ENCODE measurements around the gene DGKB.

DGKB gene

GRCh38 chr7:14432924-14433323 lies 469.6 kb downstream of the DGKB start:
- DNase-seq: no peak

DNA sequence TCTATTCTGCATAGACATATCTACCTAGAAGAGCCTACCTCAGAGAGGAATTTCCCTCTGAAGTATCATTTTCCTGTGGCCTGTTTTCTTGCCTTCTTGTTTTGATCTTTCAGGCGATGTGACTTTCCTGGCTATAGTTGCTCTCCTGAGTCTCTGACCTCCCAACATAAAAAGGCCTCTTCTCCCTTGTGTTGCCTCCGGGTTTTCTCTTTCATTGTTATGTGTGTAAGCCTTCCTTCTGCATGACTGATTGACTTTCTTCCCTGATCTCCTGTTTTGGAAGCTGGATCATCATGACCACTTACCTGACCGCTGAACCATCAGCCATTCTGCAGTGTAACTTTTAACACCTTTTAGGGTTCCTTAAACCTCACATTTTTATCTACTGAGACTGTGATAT lies 471.6 kb downstream of the DGKB start:
- DNase-seq: no peak

DNA sequence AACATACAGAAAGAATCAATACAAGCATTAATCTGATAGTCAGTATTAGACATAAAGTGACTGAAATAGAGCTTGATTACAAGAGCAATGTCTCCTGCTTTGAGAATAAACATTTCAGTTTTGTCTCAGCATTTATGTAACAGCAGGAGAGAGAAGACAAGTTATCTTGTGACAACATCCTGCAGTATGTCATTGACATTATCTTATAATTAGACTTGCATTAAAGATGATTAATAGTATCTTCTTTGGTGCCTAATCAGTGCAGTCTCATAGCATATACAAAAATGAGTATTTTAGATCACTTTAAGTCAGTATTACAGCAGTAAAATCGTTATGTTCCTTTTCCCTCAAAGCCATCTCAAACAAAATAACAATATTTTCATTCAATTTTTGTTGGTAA lies 477.0 kb downstream of the DGKB start:
- DNase-seq: no peak

GRCh38 chr7:14424675-14425074 lies 477.9 kb downstream of the DGKB start:
- DNase-seq: no peak

- no peak for DNase-seq
Measured at GRCh38 chr7:14420768-14421167, 481.8 kb downstream of the DGKB start.

GRCh38 chr7:14419531-14419930 lies 483.0 kb downstream of the DGKB start:
- no peak for DNase-seq

DNA sequence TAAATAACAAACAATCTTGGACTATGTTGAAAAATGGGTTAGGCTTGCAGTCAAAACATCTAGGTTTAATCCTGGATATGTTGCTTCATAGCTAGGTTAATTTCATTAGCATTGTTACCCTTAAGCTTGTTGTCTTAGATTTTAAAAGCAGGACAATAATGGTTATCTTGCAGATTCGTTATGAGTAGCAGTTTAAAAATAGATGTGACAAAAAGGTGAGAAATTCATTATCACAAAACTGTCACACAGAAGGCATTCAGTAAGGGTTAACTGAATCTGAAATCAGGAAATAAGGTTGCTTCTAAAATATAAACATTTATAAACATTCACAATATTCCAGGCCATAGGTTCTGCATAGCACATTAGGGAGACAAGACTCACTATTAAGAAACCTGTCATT lies 483.9 kb downstream of the DGKB start:
- no peak for DNase-seq

GRCh38 chr7:14414274-14414986 lies 488.1 kb downstream of the DGKB start:
- DNase-seq: no peak

DNA sequence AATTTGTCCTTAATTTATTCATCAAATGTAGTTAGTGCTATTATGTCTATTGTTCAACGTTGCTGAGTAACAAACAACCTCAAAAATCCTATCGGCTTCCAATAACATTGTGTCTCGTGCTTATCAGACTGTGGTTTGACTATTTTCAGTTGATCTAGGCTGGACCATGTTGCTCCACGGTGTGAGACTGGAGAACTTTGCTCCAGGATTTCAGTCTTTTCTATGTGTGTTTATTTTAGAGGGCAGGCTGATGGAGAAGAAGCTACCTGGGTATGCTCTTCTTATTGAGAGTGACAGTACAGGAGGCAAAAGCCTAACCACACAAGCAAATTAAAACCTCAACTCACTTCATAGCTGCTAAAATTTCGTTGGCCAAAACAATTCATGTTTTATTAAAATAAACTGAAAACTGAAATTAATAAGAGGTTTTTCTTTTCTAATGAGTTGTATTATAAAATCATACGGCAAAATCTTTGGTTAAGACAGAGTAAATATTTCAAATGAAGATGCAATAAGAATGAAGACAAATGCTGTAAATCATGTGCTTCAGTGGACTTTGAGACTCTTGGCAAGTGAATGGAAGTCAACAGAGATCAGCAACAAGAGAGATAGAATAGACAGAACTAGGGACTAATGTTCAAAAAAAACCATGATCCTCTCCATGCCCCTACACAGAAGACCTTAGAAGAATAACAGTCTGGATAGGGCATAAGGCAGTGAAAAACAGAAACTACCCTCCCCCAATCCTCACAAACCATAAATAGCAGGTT lies 495.1 kb downstream of the DGKB start:
- no peak for DNase-seq

DNA sequence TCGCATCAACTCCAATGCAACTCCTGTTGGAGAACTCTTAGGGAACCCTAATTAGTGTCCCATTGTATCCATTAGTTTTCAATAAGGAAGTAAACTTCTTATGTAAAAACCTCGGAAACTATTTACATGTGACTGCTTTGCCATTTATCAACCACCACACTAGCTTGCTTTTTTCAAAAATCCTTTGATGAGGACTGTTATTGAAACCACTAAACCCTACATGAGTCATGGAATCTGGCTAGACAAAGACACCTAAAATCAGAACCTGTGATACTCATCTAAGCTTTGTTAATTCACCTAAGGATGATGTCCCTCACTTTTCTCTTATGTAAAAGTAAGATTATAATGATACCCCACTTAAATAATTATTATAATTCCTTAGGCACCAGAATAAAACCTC lies 499.0 kb downstream of the DGKB start:
- no peak for DNase-seq

DNA sequence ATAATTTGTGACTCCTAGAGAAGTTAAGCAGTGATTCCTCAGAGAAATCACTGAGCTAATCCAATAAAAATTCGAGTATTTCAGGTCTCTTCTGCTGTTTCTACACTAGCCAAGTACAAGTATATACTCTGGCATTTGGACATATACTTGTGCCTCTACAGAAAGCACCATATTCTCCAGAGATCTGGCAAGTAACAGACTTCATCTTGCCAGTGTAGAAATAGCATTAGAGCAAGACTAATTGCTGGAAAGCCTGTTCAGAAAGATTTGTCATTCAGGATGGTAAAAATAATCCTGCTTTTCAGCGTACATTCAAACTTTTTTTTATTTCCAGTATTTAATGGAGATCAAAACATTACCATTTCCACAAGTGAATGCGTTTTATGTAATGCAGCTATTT lies 502.3 kb downstream of the DGKB start:
- DNase-seq: no peak

GRCh38 chr7:14398526-14398925 lies 504.0 kb downstream of the DGKB start:
- DNase-seq: no peak

GRCh38 chr7:14395860-14396259 lies 506.7 kb downstream of the DGKB start:
- no peak for DNase-seq

- DNase-seq: no peak
Measured at GRCh38 chr7:14394786-14395185, 507.8 kb downstream of the DGKB start.

DNA sequence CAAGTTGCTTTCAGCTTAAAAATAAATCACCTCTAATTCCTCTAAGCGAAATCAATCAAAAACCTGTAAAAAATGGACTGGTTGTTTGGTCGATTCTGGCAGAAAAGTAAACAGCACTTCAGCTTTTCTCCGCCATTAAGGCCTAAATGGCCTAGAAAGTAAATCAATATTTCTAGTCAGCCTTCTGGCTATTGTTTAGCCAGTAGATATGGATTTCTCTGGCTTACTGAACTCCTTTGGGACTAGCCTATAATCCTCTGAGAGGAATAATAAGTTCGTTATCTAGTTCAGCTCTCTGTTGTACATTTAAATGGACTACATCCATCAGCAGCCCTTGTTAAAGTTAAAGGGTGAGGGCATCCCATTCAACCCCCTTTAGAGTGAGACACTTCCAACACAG lies 513.0 kb downstream of the DGKB start:
- DNase-seq: no peak

DNA sequence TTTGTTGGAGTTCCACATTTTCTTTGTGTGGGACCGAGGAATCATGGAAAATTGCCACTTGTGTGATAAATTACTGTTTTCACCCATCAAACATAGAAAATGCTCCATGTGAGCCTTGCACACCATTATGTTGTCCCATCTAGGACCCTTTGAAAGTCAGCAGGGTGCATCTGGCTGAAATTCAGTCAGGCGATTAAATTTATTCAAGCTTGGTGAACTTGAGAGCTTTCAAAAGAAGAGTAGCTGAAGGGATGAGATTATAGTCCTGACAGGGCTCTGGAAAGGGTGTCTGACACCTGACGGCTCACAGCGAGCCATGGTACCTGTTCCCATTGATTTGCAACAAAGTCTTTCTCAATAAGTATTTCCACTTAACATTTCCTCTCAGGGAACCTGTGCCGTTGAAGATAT lies 513.4 kb downstream of the DGKB start:
- no peak for DNase-seq

DNA sequence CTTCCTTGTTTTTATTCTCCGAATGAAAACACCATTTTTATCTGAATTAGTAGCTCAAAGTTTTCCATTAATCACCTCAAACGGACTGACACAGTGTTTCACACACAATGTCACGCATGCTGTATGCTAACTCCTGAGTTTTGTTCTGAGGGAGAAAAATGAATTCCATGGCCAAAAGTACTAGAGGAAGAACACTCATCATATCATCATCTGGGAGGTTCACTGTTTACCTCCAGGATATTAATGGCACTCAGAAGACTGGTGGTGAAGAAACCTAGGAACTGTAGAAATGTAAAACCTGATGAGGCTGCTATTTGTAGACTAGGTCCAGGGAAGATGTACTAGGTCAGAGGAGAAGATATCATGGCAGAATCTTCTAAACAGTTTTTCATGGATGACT lies 517.5 kb downstream of the DGKB start:
- no peak for DNase-seq

DNA sequence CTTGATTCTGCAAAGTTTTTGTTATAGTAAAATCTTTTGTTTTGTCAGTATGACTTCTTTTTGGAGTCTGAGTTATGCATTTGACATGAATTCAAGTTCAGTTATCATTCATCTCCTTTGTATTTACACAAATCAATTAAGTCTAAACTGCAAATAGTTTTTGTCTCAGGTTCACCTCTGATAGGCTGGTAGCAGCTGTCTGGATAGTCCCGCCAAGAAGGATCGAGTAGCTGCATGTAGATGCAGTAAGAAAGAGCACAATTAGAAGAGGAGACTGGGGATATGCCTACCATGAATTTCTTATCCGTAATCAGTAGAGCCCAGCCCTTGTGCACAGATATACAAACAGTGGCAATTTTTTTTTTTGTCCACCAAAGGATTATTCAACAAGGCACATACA lies 520.6 kb downstream of the DGKB start:
- DNase-seq: no peak

DNA sequence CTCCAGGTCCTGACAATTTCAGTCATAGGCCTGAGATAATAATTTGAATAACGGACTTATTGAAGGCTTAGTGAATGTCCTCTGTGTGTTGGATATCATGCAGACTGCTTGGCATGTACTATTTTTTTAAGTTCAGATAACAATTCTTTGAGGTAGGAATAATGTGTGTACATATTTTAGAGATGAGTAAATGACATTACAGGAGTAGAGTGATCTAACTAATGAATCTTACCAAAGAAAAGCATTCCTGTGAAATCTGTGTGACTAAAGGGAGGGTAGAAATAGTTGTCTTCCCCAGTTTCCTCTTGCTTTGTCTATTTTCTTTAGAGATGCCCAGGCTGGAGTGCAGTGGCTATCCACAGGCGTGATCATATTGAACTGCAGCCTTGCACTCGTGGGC lies 521.2 kb downstream of the DGKB start:
- DNase-seq: no peak

- no peak for DNase-seq
Measured at GRCh38 chr7:14380881-14381280, 521.7 kb downstream of the DGKB start.

- DNase-seq: no peak
Measured at GRCh38 chr7:14377646-14378266, 524.8 kb downstream of the DGKB start.

DNA sequence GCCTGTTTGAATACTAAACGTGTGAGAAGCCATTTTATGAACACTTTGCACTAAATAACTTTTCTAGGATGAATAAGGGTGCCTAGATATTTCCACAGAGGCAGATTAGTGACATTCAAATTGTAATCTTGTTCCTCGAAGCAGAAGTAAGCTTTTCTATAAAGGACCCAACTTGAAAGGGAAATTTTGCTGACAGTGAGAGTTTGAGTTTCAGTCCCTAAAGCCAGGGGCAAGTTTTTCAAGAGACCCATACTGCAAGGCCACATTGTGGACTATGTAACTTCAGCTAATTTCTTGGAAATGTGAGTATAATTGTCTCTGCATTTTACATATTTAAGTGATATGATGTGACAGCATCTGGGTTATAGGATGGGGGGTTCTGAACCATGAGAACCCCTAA lies 525.8 kb downstream of the DGKB start:
- DNase-seq: no peak

DNA sequence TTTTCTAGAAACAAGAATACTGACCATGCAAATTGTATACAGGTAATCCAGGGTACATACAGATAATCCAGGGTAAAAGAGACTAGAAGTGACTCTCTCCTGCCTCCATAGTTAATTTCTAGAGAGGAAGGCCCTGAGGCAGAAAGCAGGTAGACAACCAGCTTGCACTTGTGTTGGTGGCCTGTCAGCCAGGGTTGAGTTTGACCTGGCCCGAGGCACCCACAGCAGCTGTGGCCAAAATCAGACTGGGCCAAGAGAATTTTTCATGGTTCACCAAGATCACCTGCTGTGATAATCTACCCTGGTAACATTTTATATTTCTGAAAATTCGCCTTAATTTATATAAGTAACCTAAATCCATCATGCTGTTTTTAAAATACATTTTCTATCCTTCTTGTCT lies 526.6 kb downstream of the DGKB start:
- DNase-seq: no peak

GRCh38 chr7:14374336-14374735 lies 528.2 kb downstream of the DGKB start:
- DNase-seq: no peak
